ENCODE measurements around the gene ZNF148. TPM values are rescaled to one million over a fixed set of nuclear protein-coding genes. Genes with fewer than 3 reads are reported as not detected.

ZNF148 gene
- total and polyA plus RNA-seq, 7 donors: 3.5 to 29.8 (median 22.7) TPM

- no peaks in the 10 kb centered on the region for H3K9me3 ChIP-seq
- DNase-seq: no peak
- intact Hi-C loops (cut with DNase I): loop anchor here in 1 of 2 donors (5.0 kb wide), 1 partner anchor 45 kb away; no protein-coding TSS in a partner anchor
- 71 to 77% (median 73%) methylated on average over 1 of the region's 1 CpG for WGBS, 3 donors
- no peak for ATAC-seq
- H3K27me3 ChIP-seq (ENCODE audit: insufficient read depth in 3 of 3, low read length in 2 of 3): no peaks in the 10 kb centered on the region
- no peaks in the 10 kb centered on the region for H3K36me3 ChIP-seq (ENCODE audit: insufficient read depth in 1 of 2, low read depth in 1 of 2)
- H3K27ac ChIP-seq: no peak overlapping the region
- TF ChIP-seq CTCF (IDR thresholded peaks at IDR 0.05): no peak
- H3K4me1 ChIP-seq: no peaks in the 10 kb centered on the region
- H3K4me3 ChIP-seq: no peak overlapping the region
Observed at GRCh38 chr3:125262161-125262560, 113.0 kb downstream of the ZNF148 start.

GRCh38 chr3:125261031-125261430 lies 114.1 kb downstream of the ZNF148 start:
- no peak for ATAC-seq
- intact Hi-C loops (cut with DNase I): loop anchor here in 1 of 2 donors (5.0 kb wide), 1 partner anchor 46 kb away; no protein-coding TSS in a partner anchor
- H3K4me1 ChIP-seq: no peaks in the 10 kb centered on the region
- no peaks in the 10 kb centered on the region for H3K36me3 ChIP-seq (ENCODE audit: insufficient read depth in 1 of 2, low read depth in 1 of 2)
- H3K9me3 ChIP-seq: no peaks in the 10 kb centered on the region
- 70 to 85% (median 82%) methylated on average over 1 of the region's 1 CpG for WGBS, 3 donors
- no peak for DNase-seq
- H3K4me3 ChIP-seq: no peak overlapping the region
- TF ChIP-seq CTCF (IDR thresholded peaks at IDR 0.05): no peak
- H3K27me3 ChIP-seq (ENCODE audit: insufficient read depth in 3 of 3, low read length in 2 of 3): no peaks in the 10 kb centered on the region
- no peak overlapping the region for H3K27ac ChIP-seq

GRCh38 chr3:125260158-125260557 lies 115.0 kb downstream of the ZNF148 start:
- no peak overlapping the region for H3K4me3 ChIP-seq
- H3K27ac ChIP-seq: no peak overlapping the region
- no peaks in the 10 kb centered on the region for H3K4me1 ChIP-seq
- H3K27me3 ChIP-seq (ENCODE audit: insufficient read depth in 3 of 3, low read length in 2 of 3): no peaks in the 10 kb centered on the region
- ATAC-seq (no peak), DNase-seq (no peak)
- no peak for TF ChIP-seq CTCF (IDR thresholded peaks at IDR 0.05)
- 95 to 99% (median 99%) methylated on average over 2 of the region's 2 CpGs for WGBS, 3 donors
- no peaks in the 10 kb centered on the region for H3K9me3 ChIP-seq
- H3K36me3 ChIP-seq (ENCODE audit: insufficient read depth in 1 of 2, low read depth in 1 of 2): no peaks in the 10 kb centered on the region
- intact Hi-C loops (cut with DNase I): loop anchor here in 1 of 2 donors (5.0 kb wide), 1 partner anchor 47 kb away; no protein-coding TSS in a partner anchor

- WGBS, 3 donors: 91 to 93% (median 93%) methylated on average over 4 of the region's 4 CpGs
- intact Hi-C loops (cut with DNase I): no loop called here
- no peaks in the 10 kb centered on the region for H3K9me3 ChIP-seq
- ATAC-seq (no peak), DNase-seq (no peak)
- H3K27ac ChIP-seq: no peak overlapping the region
- no peak overlapping the region for H3K4me3 ChIP-seq
- no peak for TF ChIP-seq CTCF (IDR thresholded peaks at IDR 0.05)
- H3K36me3 ChIP-seq (ENCODE audit: insufficient read depth in 1 of 2, low read depth in 1 of 2): no peaks in the 10 kb centered on the region
- no peaks in the 10 kb centered on the region for H3K27me3 ChIP-seq (ENCODE audit: insufficient read depth in 3 of 3, low read length in 2 of 3)
- H3K4me1 ChIP-seq: no peaks in the 10 kb centered on the region
Observed at GRCh38 chr3:125257536-125257935, 117.6 kb downstream of the ZNF148 start.

DNA sequence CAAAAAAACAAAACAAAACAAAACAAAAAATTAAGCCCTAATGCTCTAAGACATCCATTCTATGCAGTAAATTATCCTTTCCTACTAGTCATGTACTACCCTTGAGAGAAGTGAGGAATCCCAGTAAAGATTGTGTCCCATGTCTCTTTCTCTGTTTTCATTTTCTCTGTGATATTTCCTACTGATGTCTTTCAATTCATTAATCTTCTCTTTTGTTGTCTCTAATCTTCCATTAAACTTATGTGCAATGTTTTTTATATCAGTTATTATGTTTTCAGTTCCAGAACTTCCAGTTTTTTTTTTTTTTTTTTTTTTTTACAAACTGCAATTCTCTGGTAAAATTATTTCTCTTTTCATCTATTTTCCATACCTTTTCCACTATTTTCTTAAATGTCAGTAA lies 118.5 kb downstream of the ZNF148 start:
- intact Hi-C loops (cut with DNase I): no loop called here
- no peaks in the 10 kb centered on the region for H3K4me1 ChIP-seq
- DNase-seq (no peak), ATAC-seq (no peak)
- H3K27me3 ChIP-seq (ENCODE audit: insufficient read depth in 3 of 3, low read length in 2 of 3): no peaks in the 10 kb centered on the region
- no peaks in the 10 kb centered on the region for H3K9me3 ChIP-seq
- no peak overlapping the region for H3K4me3 ChIP-seq
- H3K36me3 ChIP-seq (ENCODE audit: insufficient read depth in 1 of 2, low read depth in 1 of 2): no peaks in the 10 kb centered on the region
- no peak for TF ChIP-seq CTCF (IDR thresholded peaks at IDR 0.05)
- no peak overlapping the region for H3K27ac ChIP-seq

Data from psoas muscle (tissue), 8 donors.